HG03103 (cell line): Measurements from ENCODE around the gene SPATA31C1.
"Not testable (repeated sequence)": the region's sequence is repeated elsewhere in the genome, so short reads cannot be mapped to it uniquely, and the experiment has no call there.

Experiments used
- ATAC-seq: cut with Tn5 transposase; IDR thresholded peaks from one replicate; pipeline ENCODE4 v1.9.1; 2021; ENCODE audit warnings: low read depth; ENCODE audit not compliant: unreplicated experiment

Gene SPATA31C1

GRCh38 chr9:87886210-87886932, 31.4 kb upstream of the SPATA31C1 start:
- no peak for ATAC-seq

GRCh38 chr9:87886933-87887505, 30.7 kb upstream of the SPATA31C1 start:
- ATAC-seq = no peak

GRCh38 chr9:87887661-87888480, 29.9 kb upstream of the SPATA31C1 start:
- no peak for ATAC-seq

GRCh38 chr9:87888501-87888900, 29.3 kb upstream of the SPATA31C1 start:
- ATAC-seq = no peak

- ATAC-seq = no peak
Observed at GRCh38 chr9:87889065-87889881, 28.5 kb upstream of the SPATA31C1 start.

- ATAC-seq = no peak
Observed at GRCh38 chr9:87889882-87890252, 27.9 kb upstream of the SPATA31C1 start.

- no peak for ATAC-seq
Observed at GRCh38 chr9:87890837-87891236, 26.9 kb upstream of the SPATA31C1 start.

GRCh38 chr9:87891754-87892153, 26.0 kb upstream of the SPATA31C1 start:
- no peak for ATAC-seq

- no peak for ATAC-seq
Observed at GRCh38 chr9:87892956-87893355, 24.8 kb upstream of the SPATA31C1 start.

GRCh38 chr9:87894998-87895625, 22.6 kb upstream of the SPATA31C1 start:
- ATAC-seq = no peak

GRCh38 chr9:87896891-87897290, 20.9 kb upstream of the SPATA31C1 start:
- no peak for ATAC-seq

GRCh38 chr9:87898151-87898550, 19.6 kb upstream of the SPATA31C1 start:
- ATAC-seq = no peak

- ATAC-seq = not testable (repeated sequence)
Observed at GRCh38 chr9:87902371-87902770, 15.4 kb upstream of the SPATA31C1 start.

GRCh38 chr9:87909310-87910041, 8.3 kb upstream of the SPATA31C1 start:
- ATAC-seq = no peak

GRCh38 chr9:87910821-87911220, 6.9 kb upstream of the SPATA31C1 start:
- no peak for ATAC-seq

- ATAC-seq = not testable (repeated sequence)
Observed at GRCh38 chr9:87919013-87919412, 1.3 kb downstream of the SPATA31C1 start.

GRCh38 chr9:87921561-87921960, 3.8 kb downstream of the SPATA31C1 start:
- ATAC-seq = not testable (repeated sequence)

GRCh38 chr9:87923012-87923411, 5.2 kb downstream of the SPATA31C1 start:
- not testable (repeated sequence) for ATAC-seq

GRCh38 chr9:87924851-87925250, 7.1 kb downstream of the SPATA31C1 start:
- ATAC-seq = not testable (repeated sequence)

GRCh38 chr9:87929152-87929551, 11.4 kb downstream of the SPATA31C1 start:
- ATAC-seq = not testable (repeated sequence)
